Measurements from ENCODE around the gene IRF2BP1.
A peak's percentile ranks its signal among the peaks of the same experiment; 100 is the strongest.
"Not testable (repeated sequence)": the region's sequence is repeated elsewhere in the genome, so short reads cannot be mapped to it uniquely, and the experiment has no call there.

Gene IRF2BP1

DNA sequence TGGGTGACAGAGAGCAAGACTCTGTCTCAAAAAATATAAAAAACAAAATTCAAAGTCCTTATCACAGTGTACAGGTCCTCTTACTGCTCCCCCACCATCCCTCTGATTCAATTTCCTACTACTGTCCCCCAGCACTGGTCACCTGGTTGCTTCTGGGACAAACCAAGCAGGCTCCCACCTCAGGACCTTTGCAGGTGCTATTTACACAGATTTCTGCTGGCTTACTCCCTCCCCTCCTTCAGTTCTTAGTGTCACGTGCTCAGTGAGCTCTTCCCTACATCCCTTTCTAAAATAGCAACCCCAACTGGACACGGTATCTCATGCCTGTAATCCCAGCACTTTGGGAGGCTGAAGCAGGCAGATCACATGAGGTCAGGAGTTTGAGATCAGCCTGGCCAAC, 6.0 kb downstream of the IRF2BP1 start:
- no peaks in the 10 kb centered on the region for H3K9me3 Mint-ChIP-seq
- peaks cover 29% of the 10 kb centered on the region for H3K4me1 Mint-ChIP-seq (ENCODE audit: low read depth)
- H3K27ac Mint-ChIP-seq: no peak overlapping the region
- no peak overlapping the region for H3K4me3 Mint-ChIP-seq
- peaks cover 2% of the 10 kb centered on the region for H3K36me3 Mint-ChIP-seq (ENCODE audit: low read depth)
- peaks cover 12% of the 10 kb centered on the region for H3K27me3 Mint-ChIP-seq (ENCODE audit: low read depth)

DNA sequence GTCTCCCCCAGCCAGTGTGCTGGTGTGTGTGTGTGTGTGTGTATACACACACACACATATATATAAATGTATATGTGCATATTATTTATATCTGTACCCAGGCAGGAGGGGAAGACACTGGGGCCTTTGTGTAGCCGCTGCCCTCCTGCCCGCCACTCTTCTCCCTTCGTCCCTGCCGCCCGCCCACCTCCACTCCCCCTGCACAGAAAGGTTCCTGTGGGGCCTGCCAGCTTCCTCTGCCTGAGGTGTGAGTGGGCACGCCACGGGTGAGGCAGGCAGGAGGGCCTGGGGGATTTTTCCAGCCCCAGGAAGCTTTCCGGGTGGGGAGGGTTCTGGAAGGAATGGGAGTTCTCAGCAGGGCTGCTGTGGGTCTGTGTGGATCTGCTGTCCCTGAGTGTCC, 6.9 kb downstream of the IRF2BP1 start:
- no peak overlapping the region for H3K4me3 Mint-ChIP-seq
- H3K4me1 Mint-ChIP-seq (ENCODE audit: low read depth): peaks cover 29% of the 10 kb centered on the region
- H3K27ac Mint-ChIP-seq: no peak overlapping the region
- H3K36me3 Mint-ChIP-seq (ENCODE audit: low read depth): peaks cover 2% of the 10 kb centered on the region
- no peaks in the 10 kb centered on the region for H3K9me3 Mint-ChIP-seq
- H3K27me3 Mint-ChIP-seq (ENCODE audit: low read depth): peaks cover 17% of the 10 kb centered on the region

DNA sequence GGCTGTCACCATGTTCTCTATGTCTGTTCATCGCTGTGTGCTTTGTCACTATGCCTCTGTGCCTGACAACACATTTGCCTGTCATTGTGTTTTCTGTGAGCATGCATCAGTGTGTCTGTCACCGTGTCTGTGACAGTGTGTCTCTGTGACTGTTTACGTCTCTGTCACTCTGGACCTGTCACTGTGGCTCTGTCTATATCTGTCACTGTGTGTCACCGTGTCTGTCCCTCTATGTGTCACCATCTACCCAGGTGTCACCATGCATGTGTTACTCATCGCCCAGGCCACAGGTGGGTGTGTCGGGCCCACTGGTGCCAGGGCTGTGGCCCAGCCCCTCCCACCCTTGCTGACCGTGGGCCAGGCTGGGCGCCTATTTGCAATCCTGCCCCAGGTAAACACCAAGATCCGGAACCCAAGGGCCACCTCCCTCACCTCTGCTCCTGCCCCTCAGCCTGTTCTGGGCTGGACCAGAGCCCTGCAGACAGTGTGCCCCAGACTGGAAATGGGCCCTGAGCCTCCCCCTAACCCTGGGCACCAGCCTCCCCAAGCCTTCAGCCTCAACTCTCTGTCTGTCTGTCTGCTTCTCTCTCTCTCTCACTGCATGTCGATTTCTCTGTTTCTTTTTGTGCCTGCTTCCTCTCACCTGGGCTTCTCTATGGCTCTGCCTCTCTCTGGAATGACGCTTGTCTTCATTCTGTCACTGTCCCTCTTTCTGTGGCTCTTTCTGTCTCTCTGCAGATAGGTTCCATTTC, 7.7 kb downstream of the IRF2BP1 start:
- peak overlapping the region; percentile 2 for H3K27ac Mint-ChIP-seq
- H3K4me1 Mint-ChIP-seq (ENCODE audit: low read depth): peaks cover 26% of the 10 kb centered on the region
- peaks cover 17% of the 10 kb centered on the region for H3K27me3 Mint-ChIP-seq (ENCODE audit: low read depth)
- H3K36me3 Mint-ChIP-seq (ENCODE audit: low read depth): peaks cover under 1% of the 10 kb centered on the region
- H3K9me3 Mint-ChIP-seq: no peaks in the 10 kb centered on the region
- no peak overlapping the region for H3K4me3 Mint-ChIP-seq

DNA sequence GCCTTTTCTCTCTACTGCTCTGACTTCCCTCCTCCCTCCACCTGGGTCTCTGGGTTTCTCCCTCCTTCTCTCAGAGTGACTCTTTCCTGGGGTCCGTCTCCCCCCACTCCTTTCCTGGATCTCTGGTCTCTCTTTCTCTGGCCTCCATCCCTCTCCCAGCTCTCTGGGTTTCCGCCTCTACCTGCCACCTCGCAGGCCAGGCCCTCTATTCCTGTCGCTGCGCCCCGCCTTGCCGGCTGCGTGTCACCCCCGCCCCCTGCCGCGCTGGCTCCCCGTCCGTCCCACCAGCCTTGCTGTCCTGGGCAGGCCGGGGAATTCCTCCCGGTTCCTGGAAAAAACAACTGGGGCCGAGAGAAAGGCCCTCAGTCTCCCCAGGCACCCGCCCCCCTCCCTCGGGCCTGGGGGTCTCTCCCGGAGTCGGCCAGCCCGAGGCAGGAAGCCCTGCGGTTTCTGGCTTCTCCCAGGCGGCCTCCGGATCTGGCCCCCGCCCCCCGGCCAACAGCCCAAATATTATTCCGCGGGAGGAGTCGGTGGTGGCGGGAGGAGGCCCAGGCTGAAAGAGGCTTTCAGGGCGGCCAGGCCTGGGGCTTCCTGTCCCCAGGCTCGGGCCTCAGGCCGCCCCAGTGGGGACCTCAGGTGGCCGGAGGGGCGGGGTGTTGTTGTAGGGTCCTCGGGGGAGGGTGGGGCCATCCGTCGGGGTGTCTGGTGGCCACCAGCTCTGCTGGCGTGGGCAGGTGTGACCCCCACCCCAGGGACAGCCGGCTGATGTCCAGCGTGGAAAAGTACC, 9.3 kb downstream of the IRF2BP1 start:
- Mint-ChIP-seq H3K27ac (peak overlapping the region; percentile 5), H3K4me1 (ENCODE audit: low read depth) (peaks cover 20% of the 10 kb centered on the region), H3K36me3 (ENCODE audit: low read depth) (no peaks in the 10 kb centered on the region), H3K4me3 (peak overlapping the region; percentile 29), H3K9me3 (no peaks in the 10 kb centered on the region), H3K27me3 (ENCODE audit: low read depth) (peaks cover 17% of the 10 kb centered on the region)

DNA sequence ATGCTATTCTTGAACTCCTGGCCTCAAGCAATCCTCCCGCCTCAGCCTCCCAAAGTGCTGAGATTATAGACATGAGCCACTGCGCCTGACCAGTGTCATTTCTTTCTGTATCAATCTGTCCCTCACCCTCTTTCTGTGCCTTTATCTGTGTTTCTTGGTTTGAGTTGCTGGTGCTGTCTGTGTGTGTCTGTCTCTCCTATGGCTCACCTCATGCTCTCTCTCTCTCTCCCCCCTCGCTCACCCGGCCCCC, 9.9 kb downstream of the IRF2BP1 start:
- no peaks in the 10 kb centered on the region for H3K9me3 Mint-ChIP-seq
- H3K27ac Mint-ChIP-seq: peak overlapping the region; percentile 5
- no peaks in the 10 kb centered on the region for H3K36me3 Mint-ChIP-seq (ENCODE audit: low read depth)
- H3K4me3 Mint-ChIP-seq: peak overlapping the region; percentile 29
- peaks cover 16% of the 10 kb centered on the region for H3K27me3 Mint-ChIP-seq (ENCODE audit: low read depth)
- peaks cover 15% of the 10 kb centered on the region for H3K4me1 Mint-ChIP-seq (ENCODE audit: low read depth)

DNA sequence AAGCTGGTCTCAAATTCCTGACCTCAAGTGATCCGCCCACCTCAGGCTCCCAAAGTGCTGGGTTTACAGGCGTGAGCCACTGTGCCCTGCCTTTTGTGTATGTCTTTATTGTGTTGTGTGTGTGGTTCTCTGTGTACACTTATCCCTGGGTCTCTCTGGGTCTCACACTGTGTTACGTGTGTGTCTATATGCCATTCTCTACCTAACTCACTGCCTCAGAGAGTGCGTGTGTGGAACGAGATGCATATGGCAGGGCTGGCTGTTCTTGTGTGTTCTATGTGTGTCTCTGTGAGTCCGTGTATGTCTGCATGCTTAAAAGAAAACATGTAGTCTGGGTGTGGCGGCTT, 11.3 kb downstream of the IRF2BP1 start:
- Mint-ChIP-seq H3K9me3 (no peaks in the 10 kb centered on the region), H3K4me1 (ENCODE audit: low read depth) (peaks cover 14% of the 10 kb centered on the region), H3K4me3 (no peak overlapping the region), H3K27me3 (ENCODE audit: low read depth) (peaks cover 14% of the 10 kb centered on the region), H3K27ac (no peak overlapping the region), H3K36me3 (ENCODE audit: low read depth) (no peaks in the 10 kb centered on the region)

DNA sequence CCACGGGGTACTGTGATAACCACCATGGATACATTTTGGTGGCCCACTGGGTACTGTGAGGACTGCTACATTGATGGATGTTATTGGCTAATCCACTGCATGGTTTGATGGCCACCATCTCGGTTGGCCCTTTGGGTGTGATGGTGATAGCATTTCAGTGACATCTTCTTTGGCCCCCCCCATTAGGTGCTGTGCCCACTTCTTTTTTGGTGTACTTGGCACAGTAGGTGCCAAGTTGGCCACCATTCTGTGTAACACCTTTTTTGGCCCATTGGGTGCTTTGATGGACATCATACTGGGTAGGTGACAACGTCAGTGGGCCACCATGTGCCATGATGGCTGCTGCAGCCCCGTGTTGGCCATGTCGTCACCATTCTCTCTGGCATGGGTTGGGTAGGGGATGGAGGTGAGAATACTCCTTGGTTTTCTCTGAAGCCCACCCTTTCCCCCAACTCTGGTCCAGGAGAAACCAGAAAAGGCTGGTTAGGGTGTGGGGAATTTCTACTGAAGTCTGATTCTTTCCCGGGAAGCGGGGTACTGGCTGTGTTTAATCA, 12.6 kb downstream of the IRF2BP1 start:
- H3K36me3 Mint-ChIP-seq (ENCODE audit: low read depth): no peaks in the 10 kb centered on the region
- peaks cover 14% of the 10 kb centered on the region for H3K27me3 Mint-ChIP-seq (ENCODE audit: low read depth)
- H3K4me3 Mint-ChIP-seq: no peak overlapping the region
- H3K27ac Mint-ChIP-seq: no peak overlapping the region
- H3K4me1 Mint-ChIP-seq (ENCODE audit: low read depth): peaks cover 11% of the 10 kb centered on the region
- no peaks in the 10 kb centered on the region for H3K9me3 Mint-ChIP-seq

DNA sequence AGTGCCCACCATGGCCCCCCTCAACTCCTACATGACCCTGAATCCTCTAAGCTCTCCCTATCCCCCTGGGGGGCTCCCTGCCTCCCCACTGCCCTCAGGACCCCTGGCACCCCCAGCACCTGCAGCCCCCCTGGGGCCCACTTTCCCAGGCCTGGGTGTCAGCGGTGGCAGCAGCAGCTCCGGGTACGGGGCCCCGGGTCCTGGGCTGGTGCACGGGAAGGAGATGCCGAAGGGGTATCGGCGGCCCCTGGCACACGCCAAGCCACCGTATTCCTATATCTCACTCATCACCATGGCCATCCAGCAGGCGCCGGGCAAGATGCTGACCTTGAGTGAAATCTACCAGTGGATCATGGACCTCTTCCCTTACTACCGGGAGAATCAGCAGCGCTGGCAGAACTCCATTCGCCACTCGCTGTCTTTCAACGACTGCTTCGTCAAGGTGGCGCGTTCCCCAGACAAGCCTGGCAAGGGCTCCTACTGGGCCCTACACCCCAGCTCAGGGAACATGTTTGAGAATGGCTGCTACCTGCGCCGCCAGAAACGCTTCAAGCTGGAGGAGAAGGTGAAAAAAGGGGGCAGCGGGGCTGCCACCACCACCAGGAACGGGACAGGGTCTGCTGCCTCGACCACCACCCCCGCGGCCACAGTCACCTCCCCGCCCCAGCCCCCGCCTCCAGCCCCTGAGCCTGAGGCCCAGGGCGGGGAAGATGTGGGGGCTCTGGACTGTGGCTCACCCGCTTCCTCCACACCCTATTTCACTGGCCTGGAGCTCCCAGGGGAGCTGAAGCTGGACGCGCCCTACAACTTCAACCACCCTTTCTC, 13.6 kb downstream of the IRF2BP1 start:
- Mint-ChIP-seq H3K4me1 (ENCODE audit: low read depth) (peaks cover 7% of the 10 kb centered on the region), H3K9me3 (no peaks in the 10 kb centered on the region), H3K4me3 (no peak overlapping the region), H3K27ac (no peak overlapping the region), H3K27me3 (ENCODE audit: low read depth) (peaks cover 20% of the 10 kb centered on the region), H3K36me3 (ENCODE audit: low read depth) (no peaks in the 10 kb centered on the region)

DNA sequence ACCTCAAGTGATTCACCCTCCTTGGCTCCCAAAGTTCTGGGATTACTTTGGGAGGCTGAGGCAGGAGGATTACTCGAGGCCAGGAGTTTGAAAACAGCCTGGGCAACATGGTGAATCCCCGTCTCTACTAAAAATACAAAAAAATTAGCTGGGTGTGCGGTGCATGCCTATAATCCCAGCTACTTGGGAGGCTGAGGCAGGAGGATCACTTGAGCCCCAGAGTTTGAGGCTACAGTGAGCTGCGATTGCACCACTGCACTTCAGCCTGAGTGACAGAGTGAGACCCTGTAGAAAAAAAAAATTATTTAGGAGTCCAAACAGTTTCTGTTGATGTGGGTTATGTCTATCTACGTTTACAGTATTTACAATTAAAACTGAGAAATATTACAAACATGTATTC, 15.1 kb downstream of the IRF2BP1 start:
- Mint-ChIP-seq H3K27me3 (ENCODE audit: low read depth) (peaks cover 29% of the 10 kb centered on the region), H3K27ac (no peak overlapping the region), H3K4me1 (ENCODE audit: low read depth) (no peaks in the 10 kb centered on the region)

DNA sequence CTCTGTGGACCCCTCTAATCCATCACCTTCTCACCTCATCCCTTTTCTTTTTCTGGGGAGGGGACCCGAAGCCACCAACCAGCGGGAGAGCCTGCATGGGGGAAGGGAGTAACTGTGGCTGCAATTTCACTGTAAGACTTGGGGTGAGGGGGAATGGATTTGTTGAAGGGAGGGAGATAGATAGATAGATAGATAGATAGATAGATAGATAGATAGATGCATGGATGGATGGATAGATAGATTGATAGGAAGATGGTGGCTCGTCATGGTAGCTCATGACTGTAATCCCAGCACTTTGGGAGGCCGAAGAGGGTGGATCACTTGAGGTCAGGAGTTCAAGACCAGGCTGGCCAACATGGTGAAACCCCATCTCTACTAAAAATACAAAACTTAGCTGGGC, 18.7 kb downstream of the IRF2BP1 start:
- not testable (repeated sequence) for H3K4me3 Mint-ChIP-seq; H3K36me3 Mint-ChIP-seq (ENCODE audit: low read depth); H3K9me3 Mint-ChIP-seq
- Mint-ChIP-seq H3K27me3 (ENCODE audit: low read depth) (peaks cover 50% of the 10 kb centered on the region), H3K27ac (peak overlapping the region; percentile 8), H3K4me1 (ENCODE audit: low read depth) (peaks cover 11% of the 10 kb centered on the region)

More for the DNA sequence above, 15.1 kb downstream of the IRF2BP1 start:
- Mint-ChIP-seq H3K36me3 (ENCODE audit: low read depth) (no peaks in the 10 kb centered on the region), H3K4me3 (no peak overlapping the region), H3K9me3 (no peaks in the 10 kb centered on the region)

DNA sequence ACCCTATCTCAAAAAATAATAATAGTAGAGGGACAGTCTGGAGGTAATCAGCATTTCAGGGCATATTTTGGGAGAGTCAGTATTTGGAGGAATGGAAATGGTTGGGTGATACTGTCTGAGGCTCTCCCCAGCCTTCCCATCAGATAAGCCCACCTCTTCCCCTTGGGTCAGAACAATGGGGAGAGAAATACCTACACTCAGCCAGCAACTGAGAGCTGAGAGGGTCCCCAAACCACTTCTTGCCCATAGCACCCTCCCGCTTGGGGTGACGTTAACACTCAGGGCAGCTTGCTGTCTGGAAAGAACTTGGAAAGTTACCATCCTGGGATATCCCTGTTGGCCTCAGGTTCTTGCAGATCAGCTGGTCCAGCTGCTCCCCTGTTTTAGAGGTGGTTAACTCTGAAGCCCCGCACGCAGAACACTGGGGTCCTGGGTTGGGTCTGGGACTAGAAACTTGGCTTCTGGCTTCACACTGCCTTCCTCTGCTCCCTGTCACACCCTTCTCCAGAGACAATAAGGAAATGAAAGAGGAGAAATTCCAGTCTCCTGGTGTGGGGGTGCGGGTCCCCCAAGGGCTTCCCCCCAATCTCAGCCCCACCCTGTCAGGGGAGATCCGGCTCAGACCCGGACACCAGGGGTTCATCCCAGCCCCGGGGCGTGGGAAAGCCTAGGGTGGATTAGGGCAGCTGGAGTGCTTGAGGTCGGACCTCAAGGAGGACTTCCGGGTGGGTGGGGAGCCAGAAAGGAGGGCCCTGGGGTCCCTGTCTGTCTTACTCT, 19.4 kb downstream of the IRF2BP1 start:
- Mint-ChIP-seq H3K36me3 (ENCODE audit: low read depth) (peaks cover 6% of the 10 kb centered on the region), H3K27me3 (ENCODE audit: low read depth) (peaks cover 50% of the 10 kb centered on the region), H3K4me1 (ENCODE audit: low read depth) (peaks cover 16% of the 10 kb centered on the region), H3K9me3 (no peaks in the 10 kb centered on the region), H3K27ac (no peak overlapping the region), H3K4me3 (no peak overlapping the region)

DNA sequence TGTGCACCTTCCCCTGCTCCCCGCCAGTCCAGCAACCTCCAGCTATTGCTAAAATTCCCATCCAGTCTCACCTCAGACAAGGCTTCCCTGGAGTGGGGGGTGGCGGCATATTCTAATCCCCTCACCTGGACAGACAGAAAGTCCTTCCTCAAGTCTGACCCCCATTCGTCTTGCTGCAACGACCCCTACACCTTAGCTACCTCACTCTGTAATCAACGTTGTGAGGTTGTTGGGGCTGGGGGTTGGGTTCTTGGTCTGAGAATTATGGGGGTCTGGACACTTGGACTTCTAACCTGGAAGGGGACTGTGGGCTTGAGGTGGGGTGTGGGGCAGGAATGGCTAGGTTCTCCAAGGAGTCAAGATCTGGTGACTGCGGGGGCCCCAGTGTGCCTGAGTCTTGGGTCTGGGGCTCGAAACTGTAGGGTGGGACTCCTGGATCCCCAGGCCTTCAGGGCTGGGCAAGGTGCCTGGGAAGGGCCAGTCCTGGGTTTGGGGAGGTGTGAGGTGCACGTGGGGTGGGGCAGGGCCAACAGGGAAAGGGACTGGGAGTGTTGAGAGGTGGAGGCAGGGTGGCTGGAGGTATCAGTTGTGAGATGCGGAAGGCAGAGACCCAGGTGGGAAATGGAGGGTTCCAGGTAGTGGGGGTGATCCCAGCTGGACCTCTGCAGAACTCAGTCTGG, 20.5 kb downstream of the IRF2BP1 start:
- Mint-ChIP-seq H3K27me3 (ENCODE audit: low read depth) (peaks cover 50% of the 10 kb centered on the region), H3K4me3 (no peak overlapping the region), H3K36me3 (ENCODE audit: low read depth) (peaks cover 6% of the 10 kb centered on the region), H3K9me3 (no peaks in the 10 kb centered on the region), H3K27ac (no peak overlapping the region), H3K4me1 (ENCODE audit: low read depth) (peaks cover 19% of the 10 kb centered on the region)

DNA sequence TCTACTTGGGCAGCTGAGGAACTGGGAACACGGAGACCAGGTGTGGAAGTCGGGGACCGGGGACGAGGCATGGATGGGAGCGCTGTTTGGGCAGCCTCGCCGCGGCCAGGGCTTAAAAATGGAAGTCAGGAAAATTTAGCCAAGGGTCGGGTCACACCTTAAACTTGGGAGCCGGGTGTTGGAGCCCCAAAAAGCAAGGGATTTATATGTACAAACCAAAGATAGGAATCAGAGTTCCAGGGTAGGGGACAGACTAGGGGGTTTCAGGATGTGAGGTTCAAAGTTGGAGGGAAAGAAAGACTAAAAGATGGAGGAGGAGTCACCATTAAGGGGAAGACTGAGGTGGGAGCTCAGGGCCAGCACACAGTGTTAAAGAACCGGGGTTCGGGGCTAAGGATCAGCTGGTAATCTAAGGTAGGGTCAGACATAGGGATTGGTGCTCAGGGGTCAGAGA, 21.3 kb downstream of the IRF2BP1 start:
- Mint-ChIP-seq H3K4me1 (ENCODE audit: low read depth) (peaks cover 19% of the 10 kb centered on the region), H3K4me3 (peak overlapping the region; percentile 36), H3K27ac (no peak overlapping the region), H3K27me3 (ENCODE audit: low read depth) (peaks cover 50% of the 10 kb centered on the region), H3K36me3 (ENCODE audit: low read depth) (peaks cover 9% of the 10 kb centered on the region), H3K9me3 (no peaks in the 10 kb centered on the region)
